Measurements from ENCODE around the gene HDGFL2. TPM values are rescaled to one million over a fixed set of nuclear protein-coding genes. Genes with fewer than 3 reads are reported as not detected.

HDGFL2 gene
- total RNA-seq, 1 donor from 2014 or later = 33.9 TPM

DNA sequence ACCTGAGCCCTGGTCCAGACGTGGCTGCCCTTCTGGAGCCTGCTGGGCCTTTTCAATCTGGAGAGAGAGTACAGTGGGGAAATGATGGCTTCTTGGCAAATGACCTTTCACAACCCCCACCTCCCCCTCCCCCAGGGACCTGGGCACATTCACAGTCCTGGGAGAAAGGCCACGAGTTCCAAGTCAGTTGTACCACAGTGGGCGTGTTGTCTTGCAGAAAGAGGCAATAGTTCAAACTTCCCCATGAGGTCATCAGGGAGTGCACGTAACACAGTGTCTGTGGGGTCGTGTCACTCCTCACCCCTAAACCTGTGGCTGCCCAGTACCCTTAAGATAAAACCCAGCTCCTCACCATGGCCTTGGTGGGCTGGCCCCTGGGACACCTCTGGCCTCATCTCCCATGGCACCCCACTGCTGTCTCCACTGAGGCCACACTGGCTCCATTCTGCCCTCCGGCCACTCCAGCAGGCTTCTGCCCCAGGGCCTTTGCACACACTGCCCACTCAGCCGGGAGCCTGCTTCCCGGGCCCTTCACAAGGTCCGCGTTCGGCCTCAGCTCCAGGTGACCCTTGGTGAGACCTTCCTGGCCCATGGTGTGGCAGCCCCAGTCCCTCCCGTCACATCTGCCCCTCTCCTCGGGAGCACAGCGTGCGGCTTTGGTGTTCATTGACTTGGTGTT lies 32.9 kb downstream of the HDGFL2 start:
- no peaks in the 10 kb centered on the region for H3K27me3 ChIP-seq (ENCODE audit: control insufficient read depth in 3 of 3, insufficient read depth in 3 of 3, low read length in 3 of 3)
- no peaks in the 10 kb centered on the region for H3K9me3 ChIP-seq (ENCODE audit: control insufficient read depth in 3 of 3, low read length in 3 of 3)
- peaks cover 56 to 63% (median 61%) of the 10 kb centered on the region in 3 donors for H3K36me3 ChIP-seq (ENCODE audit: control insufficient read depth in 3 of 3, insufficient read depth in 3 of 3, low read length in 3 of 3)
- peak overlapping the region in 1 of 3 donors; percentile 68 for H3K9ac ChIP-seq (ENCODE audit: low read depth in 1 of 3, low read length in 3 of 3)
- H3K4me3 ChIP-seq (ENCODE audit: low read length in 3 of 3) = peak overlapping the region in 1 of 3 donors; percentile 9
- H3K27ac ChIP-seq (ENCODE audit: low read depth, low read length) = peak overlapping the region; percentile 40
- peaks cover 16 to 60% (median 35%) of the 10 kb centered on the region in 3 donors for H3K4me1 ChIP-seq (ENCODE audit: control insufficient read depth in 3 of 3, insufficient read depth in 3 of 3, low read length in 3 of 3)

DNA sequence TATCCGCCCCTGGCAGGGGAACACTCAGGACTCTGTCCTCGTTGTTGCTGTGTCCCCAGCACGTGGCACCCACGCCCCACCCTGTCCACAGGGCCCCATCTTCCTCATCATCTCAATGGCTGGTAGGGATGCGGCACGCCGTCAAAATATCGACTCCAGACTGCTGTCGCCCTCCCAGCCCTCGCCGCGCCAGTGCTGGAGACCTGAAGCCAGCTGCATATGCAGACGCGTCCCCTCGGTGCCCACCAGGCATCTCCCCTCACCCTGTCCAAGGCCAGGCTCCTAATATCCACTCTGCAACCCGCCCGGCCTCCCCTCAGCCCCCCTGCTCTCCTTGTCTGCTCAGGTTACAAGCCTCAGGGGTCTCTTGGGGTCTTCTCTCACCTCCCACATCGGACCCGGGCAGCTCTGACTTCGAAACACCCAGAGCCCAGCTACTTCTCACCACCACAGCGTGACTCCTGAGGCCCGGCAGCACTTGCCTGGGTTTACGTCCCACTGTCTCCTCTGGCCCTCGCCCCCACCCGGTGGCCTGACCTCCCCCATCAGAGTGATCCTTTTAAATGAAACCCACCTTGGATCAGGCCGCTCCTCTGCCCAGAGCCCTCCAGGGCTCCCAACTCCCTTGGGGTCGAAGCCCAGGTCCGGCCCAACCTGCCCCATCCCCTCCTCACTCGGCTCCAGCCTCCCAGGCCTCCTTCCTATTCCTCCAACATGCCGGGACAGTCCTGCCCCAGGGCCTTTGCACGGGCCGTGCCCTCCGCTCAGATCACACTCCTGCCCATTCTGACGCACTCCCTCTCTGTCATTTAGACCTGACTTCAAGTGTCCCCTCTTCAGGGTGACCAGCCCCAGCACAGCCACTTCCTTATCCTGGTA lies 33.7 kb downstream of the HDGFL2 start:
- Histone ChIP-seq H3K9ac (ENCODE audit: low read depth in 1 of 3, low read length in 3 of 3) (peak overlapping the region in 1 of 3 donors; percentile 68), H3K9me3 (ENCODE audit: control insufficient read depth in 3 of 3, low read length in 3 of 3) (no peaks in the 10 kb centered on the region), H3K27me3 (ENCODE audit: control insufficient read depth in 3 of 3, insufficient read depth in 3 of 3, low read length in 3 of 3) (no peaks in the 10 kb centered on the region), H3K36me3 (ENCODE audit: control insufficient read depth in 3 of 3, insufficient read depth in 3 of 3, low read length in 3 of 3) (peaks cover 55 to 63% (median 61%) of the 10 kb centered on the region in 3 donors), H3K4me1 (ENCODE audit: control insufficient read depth in 3 of 3, insufficient read depth in 3 of 3, low read length in 3 of 3) (peaks cover 16 to 66% (median 41%) of the 10 kb centered on the region in 3 donors), H3K4me3 (ENCODE audit: low read length in 3 of 3) (peak overlapping the region in 1 of 3 donors; percentile 9), H3K27ac (ENCODE audit: low read depth, low read length) (peak overlapping the region; percentile 40)

DNA sequence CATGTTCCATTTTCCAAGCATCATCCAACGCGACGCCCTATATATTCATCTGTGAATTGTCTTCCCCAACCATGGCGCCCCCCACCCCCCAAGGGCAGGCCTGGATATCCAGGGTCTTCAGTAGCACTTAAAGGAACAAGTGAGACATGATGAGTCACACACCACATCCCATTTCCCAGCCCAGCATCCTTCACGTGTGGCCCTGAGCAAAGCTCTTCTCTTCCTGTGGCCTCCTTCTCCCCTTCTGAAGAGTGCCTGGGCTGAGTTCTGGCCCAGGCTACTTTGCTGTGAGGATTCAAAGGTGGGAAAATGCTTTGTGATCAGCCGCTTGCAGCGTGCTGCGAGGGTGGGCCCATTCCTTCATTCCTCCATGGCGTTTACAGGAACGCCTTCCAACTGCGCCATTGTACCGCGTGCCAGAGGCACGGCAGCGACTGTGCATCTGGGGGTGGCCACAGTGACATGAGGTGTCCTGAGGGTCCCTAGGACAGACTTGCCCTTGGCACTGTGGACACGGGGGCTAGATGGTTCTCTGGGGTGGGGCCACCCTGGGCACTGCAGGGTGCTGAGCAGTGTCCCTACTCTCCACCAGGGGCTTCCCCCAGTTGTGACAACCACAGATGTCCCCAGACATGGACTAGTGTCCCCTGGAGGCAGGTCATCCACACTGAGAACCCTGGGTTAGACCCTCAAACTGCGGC lies 34.5 kb downstream of the HDGFL2 start:
- Histone ChIP-seq H3K9me3 (ENCODE audit: control insufficient read depth in 3 of 3, low read length in 3 of 3) (no peaks in the 10 kb centered on the region), H3K27ac (ENCODE audit: low read depth, low read length) (no peak overlapping the region), H3K9ac (ENCODE audit: low read depth in 1 of 3, low read length in 3 of 3) (peak overlapping the region in 1 of 3 donors; percentile 33)

DNA sequence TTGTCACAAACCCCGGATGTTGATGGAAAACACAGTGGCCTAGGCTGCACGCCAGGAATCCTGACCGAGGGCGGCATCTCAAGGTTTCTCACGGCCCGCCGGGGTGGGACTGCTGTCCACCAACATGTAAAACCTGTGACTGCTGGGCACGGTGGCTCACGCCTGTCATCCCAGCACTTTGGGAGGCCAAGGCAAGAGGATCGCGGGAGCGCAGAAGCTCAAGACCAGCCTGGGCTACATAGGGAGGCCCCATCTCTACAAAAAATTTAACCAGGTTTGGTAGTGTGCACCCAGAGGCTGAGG lies 35.0 kb downstream of the HDGFL2 start:
- Histone ChIP-seq H3K27ac (ENCODE audit: low read depth, low read length) (no peak overlapping the region), H3K27me3 (ENCODE audit: control insufficient read depth in 3 of 3, insufficient read depth in 3 of 3, low read length in 3 of 3) (no peaks in the 10 kb centered on the region), H3K9ac (ENCODE audit: low read depth in 1 of 3, low read length in 3 of 3) (peak overlapping the region in 1 of 3 donors; percentile 25), H3K36me3 (ENCODE audit: control insufficient read depth in 3 of 3, insufficient read depth in 3 of 3, low read length in 3 of 3) (peaks cover 44 to 63% (median 55%) of the 10 kb centered on the region in 3 donors), H3K4me1 (ENCODE audit: control insufficient read depth in 3 of 3, insufficient read depth in 3 of 3, low read length in 3 of 3) (peaks cover 26 to 79% (median 54%) of the 10 kb centered on the region in 3 donors), H3K9me3 (ENCODE audit: control insufficient read depth in 3 of 3, low read length in 3 of 3) (no peaks in the 10 kb centered on the region), H3K4me3 (ENCODE audit: low read length in 3 of 3) (no peak overlapping the region)

More for the DNA sequence above, 34.5 kb downstream of the HDGFL2 start:
- H3K36me3 ChIP-seq (ENCODE audit: control insufficient read depth in 3 of 3, insufficient read depth in 3 of 3, low read length in 3 of 3) = peaks cover 48 to 59% (median 55%) of the 10 kb centered on the region in 3 donors
- no peaks in the 10 kb centered on the region for H3K27me3 ChIP-seq (ENCODE audit: control insufficient read depth in 3 of 3, insufficient read depth in 3 of 3, low read length in 3 of 3)
- H3K4me3 ChIP-seq (ENCODE audit: low read length in 3 of 3) = no peak overlapping the region
- H3K4me1 ChIP-seq (ENCODE audit: control insufficient read depth in 3 of 3, insufficient read depth in 3 of 3, low read length in 3 of 3) = peaks cover 21 to 74% (median 49%) of the 10 kb centered on the region in 3 donors

DNA sequence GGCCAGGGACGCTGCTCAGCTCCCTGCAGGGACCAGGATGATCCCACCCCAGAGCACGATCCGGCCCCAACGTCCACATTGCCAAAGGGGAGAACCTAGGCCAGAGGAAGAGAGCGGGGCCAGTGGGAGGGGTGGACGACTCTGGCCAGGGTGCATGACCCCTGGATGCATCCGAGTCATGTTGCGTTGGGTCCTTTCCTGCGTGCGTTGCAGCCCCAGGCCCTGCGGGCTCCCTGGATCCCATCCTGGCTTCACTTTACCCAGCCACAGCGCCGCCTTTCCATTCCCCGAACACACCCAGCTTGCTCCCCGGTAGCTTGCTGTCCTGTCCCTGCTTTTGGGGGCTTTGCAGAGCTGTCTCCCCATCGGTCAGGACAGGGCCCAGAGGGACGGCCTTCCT lies 35.7 kb downstream of the HDGFL2 start:
- H3K4me3 ChIP-seq (ENCODE audit: low read length in 3 of 3) = no peak overlapping the region
- H3K9ac ChIP-seq (ENCODE audit: low read depth in 1 of 3, low read length in 3 of 3) = peak overlapping the region in 1 of 3 donors; percentile 25
- H3K27ac ChIP-seq (ENCODE audit: low read depth, low read length) = no peak overlapping the region
- no peaks in the 10 kb centered on the region for H3K27me3 ChIP-seq (ENCODE audit: control insufficient read depth in 3 of 3, insufficient read depth in 3 of 3, low read length in 3 of 3)
- H3K36me3 ChIP-seq (ENCODE audit: control insufficient read depth in 3 of 3, insufficient read depth in 3 of 3, low read length in 3 of 3) = peaks cover 40 to 60% (median 51%) of the 10 kb centered on the region in 3 donors
- peaks cover 33 to 80% (median 60%) of the 10 kb centered on the region in 3 donors for H3K4me1 ChIP-seq (ENCODE audit: control insufficient read depth in 3 of 3, insufficient read depth in 3 of 3, low read length in 3 of 3)
- no peaks in the 10 kb centered on the region for H3K9me3 ChIP-seq (ENCODE audit: control insufficient read depth in 3 of 3, low read length in 3 of 3)

DNA sequence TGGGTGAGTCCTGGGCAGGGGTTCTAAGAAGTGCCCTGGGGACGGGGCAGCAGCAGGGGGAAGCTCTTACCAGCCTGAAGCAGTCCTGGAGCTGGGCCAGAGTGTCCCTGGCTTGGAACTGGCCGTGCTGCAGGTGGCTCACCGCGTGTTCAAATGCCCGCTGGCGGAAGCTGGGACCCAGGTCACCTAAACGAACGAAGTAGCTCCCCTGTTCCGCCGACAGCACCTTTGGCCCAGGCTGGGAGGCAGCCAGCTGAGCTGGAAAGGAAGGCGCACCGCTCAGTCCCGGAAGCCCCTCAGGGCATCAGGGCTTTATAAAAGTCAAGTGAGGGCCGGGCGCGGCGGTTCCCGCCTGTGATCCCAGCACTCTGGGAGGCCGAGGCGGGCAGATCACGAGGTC lies 36.6 kb downstream of the HDGFL2 start:
- Histone ChIP-seq H3K9me3 (ENCODE audit: control insufficient read depth in 3 of 3, low read length in 3 of 3) (no peaks in the 10 kb centered on the region), H3K9ac (ENCODE audit: low read depth in 1 of 3, low read length in 3 of 3) (peak overlapping the region in 1 of 3 donors; percentile 8), H3K36me3 (ENCODE audit: control insufficient read depth in 3 of 3, insufficient read depth in 3 of 3, low read length in 3 of 3) (peaks cover 44 to 64% (median 51%) of the 10 kb centered on the region in 3 donors), H3K4me1 (ENCODE audit: control insufficient read depth in 3 of 3, insufficient read depth in 3 of 3, low read length in 3 of 3) (peaks cover 41 to 84% (median 68%) of the 10 kb centered on the region in 3 donors), H3K4me3 (ENCODE audit: low read length in 3 of 3) (no peak overlapping the region), H3K27ac (ENCODE audit: low read depth, low read length) (no peak overlapping the region), H3K27me3 (ENCODE audit: control insufficient read depth in 3 of 3, insufficient read depth in 3 of 3, low read length in 3 of 3) (no peaks in the 10 kb centered on the region)

DNA sequence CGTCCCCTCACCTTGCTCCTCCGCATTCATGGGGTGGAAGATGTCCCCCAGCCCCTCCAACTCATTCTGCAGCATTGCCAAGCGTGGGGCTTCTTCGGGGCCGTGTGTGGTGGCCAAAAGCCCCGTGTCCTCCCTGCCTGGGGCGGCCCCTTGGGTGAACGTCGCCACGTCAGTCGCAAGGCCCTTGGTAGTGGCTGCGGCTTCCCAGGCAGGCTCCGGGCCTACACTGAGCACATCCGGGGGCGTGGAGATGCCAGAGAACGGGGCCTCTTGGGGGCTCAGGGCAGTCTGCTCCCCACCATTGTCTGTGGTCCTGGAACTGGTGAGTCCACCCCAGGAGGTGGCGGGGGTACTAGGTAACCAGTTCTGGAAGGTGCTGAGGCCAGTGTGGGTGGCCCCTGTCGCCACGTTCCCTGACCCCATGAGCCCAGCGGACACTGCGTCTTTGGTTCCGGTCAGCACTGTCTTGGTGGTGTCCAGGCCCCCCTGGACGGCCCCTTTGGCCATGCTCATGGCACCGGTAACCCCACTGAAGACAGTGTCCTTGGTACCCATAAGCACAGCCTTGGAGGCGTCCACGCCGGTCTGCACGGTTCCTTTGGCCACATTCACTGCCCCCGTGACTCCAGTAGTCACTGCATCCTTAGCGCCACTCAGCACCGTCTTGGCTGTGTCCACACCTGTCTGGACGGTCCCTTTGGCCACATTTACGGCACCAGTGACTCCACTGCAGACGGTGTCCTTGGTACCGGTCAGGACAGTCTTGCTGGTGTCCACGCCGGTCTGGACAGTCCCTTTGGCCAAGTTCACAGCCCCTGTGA lies 38.5 kb downstream of the HDGFL2 start:
- H3K4me3 ChIP-seq (ENCODE audit: low read length in 3 of 3) = peak overlapping the region in 2 of 3 donors; percentile 1 to 49
- peaks cover 34 to 73% (median 57%) of the 10 kb centered on the region in 3 donors for H3K4me1 ChIP-seq (ENCODE audit: control insufficient read depth in 3 of 3, insufficient read depth in 3 of 3, low read length in 3 of 3)
- H3K27ac ChIP-seq (ENCODE audit: low read depth, low read length) = no peak overlapping the region
- H3K9me3 ChIP-seq (ENCODE audit: control insufficient read depth in 3 of 3, low read length in 3 of 3) = no peaks in the 10 kb centered on the region
- H3K36me3 ChIP-seq (ENCODE audit: control insufficient read depth in 3 of 3, insufficient read depth in 3 of 3, low read length in 3 of 3) = peaks cover 37 to 61% (median 41%) of the 10 kb centered on the region in 3 donors
- no peaks in the 10 kb centered on the region for H3K27me3 ChIP-seq (ENCODE audit: control insufficient read depth in 3 of 3, insufficient read depth in 3 of 3, low read length in 3 of 3)
- H3K9ac ChIP-seq (ENCODE audit: low read depth in 1 of 3, low read length in 3 of 3) = peak overlapping the region in 1 of 3 donors; percentile 69

DNA sequence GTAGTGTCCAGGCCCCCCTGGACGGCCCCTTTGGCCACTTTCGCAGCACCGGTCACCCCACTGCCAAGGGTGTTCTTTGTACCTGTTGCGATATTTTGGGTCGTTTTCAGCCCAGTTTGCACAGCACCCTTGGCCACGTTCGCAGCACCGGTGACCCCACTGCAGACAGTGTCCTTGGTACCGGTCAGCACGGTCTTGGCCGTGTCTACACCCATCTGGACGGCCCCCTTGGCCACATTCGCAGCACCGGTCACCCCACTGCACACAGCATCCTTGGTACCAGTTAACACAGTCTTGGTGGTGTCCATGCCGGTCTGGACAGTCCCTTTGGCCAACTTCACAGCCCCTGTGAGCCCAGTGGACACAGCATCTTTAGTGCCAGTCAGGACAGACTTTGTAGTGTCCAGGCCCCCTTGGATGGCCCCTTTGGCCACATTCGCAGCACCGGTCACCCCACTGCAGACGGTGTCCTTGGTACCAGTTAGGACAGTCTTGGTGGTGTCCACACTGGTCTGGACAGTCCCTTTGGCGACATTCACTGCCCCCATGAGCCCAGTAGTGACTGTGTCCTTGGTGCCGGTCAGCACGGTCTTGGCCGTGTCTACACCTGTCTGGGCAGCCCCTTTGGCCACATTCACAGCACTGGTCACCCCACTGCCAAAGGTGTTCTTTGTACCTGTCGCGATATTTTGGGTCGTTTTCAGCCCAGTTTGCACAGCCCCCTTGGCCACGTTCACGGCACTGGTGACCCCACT lies 39.4 kb downstream of the HDGFL2 start:
- Histone ChIP-seq H3K4me1 (ENCODE audit: control insufficient read depth in 3 of 3, insufficient read depth in 3 of 3, low read length in 3 of 3) (peaks cover 42 to 74% (median 62%) of the 10 kb centered on the region in 3 donors), H3K27ac (ENCODE audit: low read depth, low read length) (no peak overlapping the region), H3K27me3 (ENCODE audit: control insufficient read depth in 3 of 3, insufficient read depth in 3 of 3, low read length in 3 of 3) (no peaks in the 10 kb centered on the region), H3K9me3 (ENCODE audit: control insufficient read depth in 3 of 3, low read length in 3 of 3) (no peaks in the 10 kb centered on the region), H3K9ac (ENCODE audit: low read depth in 1 of 3, low read length in 3 of 3) (peak overlapping the region in 2 of 3 donors; percentile 20 to 69), H3K36me3 (ENCODE audit: control insufficient read depth in 3 of 3, insufficient read depth in 3 of 3, low read length in 3 of 3) (peaks cover 33 to 57% (median 36%) of the 10 kb centered on the region in 3 donors), H3K4me3 (ENCODE audit: low read length in 3 of 3) (peak overlapping the region in 2 of 3 donors; percentile 52 to 65)

Measured in skeletal muscle tissue (tissue), 4 donors.